SK-N-SH (cell line): ENCODE data around the gene AGAP1. TPM values are rescaled to one million over a fixed set of nuclear protein-coding genes. Genes with fewer than 3 reads are reported as not detected.

Experiments used
- CTCF ChIA-PET: fragments of 300-600, 350-600 bp; formaldehyde crosslinking; extraction: SDS; loops from one replicate; lab custom pipeline; 2021; lab: Yijun Ruan, JAX
- POLR2A ChIA-PET: fragments of 350-600 bp; sonication (Branson Sonifier 250); formaldehyde crosslinking; extraction: SDS; loops from one replicate; lab custom pipeline; 2020; ENCODE audit warnings: antibody characterized with exemption, inconsistent platforms; lab: Yijun Ruan, JAX
- DNase-seq: peaks from one replicate; pipeline ENCODE4 v3.0.0; 2012
- H2AFZ ChIP-seq: fragments of 200-600 bp; sonication (generic); 2 replicates; pipeline ENCODE4 v1.8.1; 2016; ENCODE audit warnings: antibody characterized with exemption, mild to moderate bottlenecking, low read depth
- H3F3A ChIP-seq: fragments of 200-600 bp; sonication (generic); replicated peaks from 2 replicates; pipeline ENCODE3; 2016; ENCODE audit warnings: antibody characterized with exemption, mild to moderate bottlenecking; ENCODE audit not compliant: insufficient read depth
- H3K27ac ChIP-seq, 2 experiments: fragments of 200-500 bp in 1 of 2; fragments of 200-600 bp in 1 of 2; sonication (Bioruptor generic) in 1 of 2; sonication (generic), shearing (Covaris generic) in 1 of 2; 2 replicates each; pipeline versions ENCODE4 v1.5.1 to v1.6.1; 2014 to 2016; ENCODE audit warnings: low read depth in 2 of 2, inconsistent platforms in 1 of 2, low read length in 1 of 2, mild to moderate bottlenecking in 1 of 2, mixed read lengths in 1 of 2
- H3K27me3 ChIP-seq: fragments of 200-600 bp; sonication (generic), shearing (Covaris generic); 2 replicates; pipeline ENCODE4 v1.6.1; 2016; ENCODE audit warnings: mixed run types; ENCODE audit not compliant: insufficient read depth
- H3K36me3 ChIP-seq, 2 experiments: fragments of 200-500 bp in 1 of 2; fragments of 200-600 bp in 1 of 2; sonication (Bioruptor generic) in 1 of 2; sonication (generic) in 1 of 2; replicated peaks in 1 of 2; 2 replicates each; pipeline versions ENCODE3 to v1.5.1; 2014 to 2016; ENCODE audit warnings: low read length in 1 of 2, mild to moderate bottlenecking in 1 of 2; ENCODE audit not compliant: insufficient read depth in 2 of 2, control insufficient read depth in 1 of 2
- H3K4me1 ChIP-seq, 2 experiments: fragments of 200-500 bp in 1 of 2; fragments of 200-600 bp in 1 of 2; sonication (Bioruptor generic) in 1 of 2; sonication (generic), shearing (Covaris generic) in 1 of 2; 2 replicates each; pipeline versions ENCODE4 v1.5.1 to v1.6.1; 2014 to 2016; ENCODE audit warnings: low read depth in 1 of 2, low read length in 1 of 2, mixed run types in 1 of 2; ENCODE audit not compliant: insufficient read depth in 2 of 2, control insufficient read depth in 1 of 2
- H3K4me2 ChIP-seq: fragments of 200-600 bp; sonication (generic), shearing (Covaris generic); 2 replicates; pipeline ENCODE4 v1.6.1; 2017; ENCODE audit warnings: mixed run types
- H3K4me3 ChIP-seq, 2 experiments: fragments of 200-500 bp in 1 of 2; fragments of 200-600 bp in 1 of 2; sonication (Bioruptor generic) in 1 of 2; sonication (generic), shearing (Covaris generic) in 1 of 2; 2 replicates each; pipeline versions ENCODE4 v1.5.1 to v1.8.1; 2014 to 2016; ENCODE audit warnings: low read depth in 2 of 2, inconsistent platforms in 1 of 2, low read length in 1 of 2, mild to moderate bottlenecking in 1 of 2, mixed read lengths in 1 of 2, moderate library complexity in 1 of 2
- H3K79me2 ChIP-seq: fragments of 200-600 bp; sonication (generic); 2 replicates; pipeline ENCODE4 v1.8.1; 2017; ENCODE audit warnings: mild to moderate bottlenecking; ENCODE audit not compliant: insufficient read depth
- H3K9ac ChIP-seq: fragments of 200-600 bp; sonication (generic); 2 replicates; pipeline ENCODE4 v1.6.1; 2017; ENCODE audit warnings: mixed run types
- H3K9me2 ChIP-seq: fragments of 200-600 bp; sonication (generic); 2 replicates; pipeline ENCODE4 v1.6.1; 2017; ENCODE audit warnings: mixed run types
- H3K9me3 ChIP-seq: fragments of 200-600 bp; sonication (generic); 2 replicates; pipeline ENCODE4 v1.6.1; 2017; ENCODE audit warnings: mixed run types, mild to moderate bottlenecking, moderate library complexity
- H4K20me1 ChIP-seq: fragments of 200-600 bp; sonication (generic); 2 replicates; pipeline ENCODE4 v1.6.1; 2017; ENCODE audit warnings: mild to moderate bottlenecking, mixed run types; ENCODE audit not compliant: insufficient read depth
- EZH2phosphoT487 ChIP-seq: fragments of 200-600 bp; sonication (generic); IDR thresholded peaks from 2 replicates; pipeline ENCODE4 v1.6.1; 2017; ENCODE audit warnings: low read depth, mixed run types, mild to moderate bottlenecking, antibody characterized with exemption, moderate library complexity, borderline replicate concordance
- FOSL2 ChIP-seq: IDR thresholded peaks from 2 replicates; pipeline ENCODE4 v1.4.0; 2012; ENCODE audit warnings: low read depth, mild to moderate bottlenecking, moderate library complexity, borderline replicate concordance
- GABPA ChIP-seq: IDR thresholded peaks from 2 replicates; pipeline ENCODE4 v1.4.0; 2012; ENCODE audit warnings: low read depth, mild to moderate bottlenecking
- IRF3 ChIP-seq: fragments of 150-350 bp; IDR thresholded peaks from 2 replicates; pipeline ENCODE4 v1.6.1; 2016; ENCODE audit warnings: mild to moderate bottlenecking, low read depth, low read length
- MXI1 ChIP-seq: IDR thresholded peaks from 2 replicates; pipeline ENCODE4 v1.6.1; 2012; ENCODE audit warnings: mild to moderate bottlenecking, low read depth, low read length, improper control_type of control experiment
- TEAD4 ChIP-seq: IDR thresholded peaks from 2 replicates; pipeline ENCODE4 v1.4.0; 2012; ENCODE audit warnings: mild to moderate bottlenecking, borderline replicate concordance; ENCODE audit not compliant: insufficient read depth
- WGBS: methylation state at CpG from one replicate; pipeline ENCODE4 v1.1.6; 2017; ENCODE audit warnings: low lambda C conversion rate; 5-methylcytosine and 5-hydroxymethylcytosine counted together
- polyA plus RNA-seq, 3 experiments: library from polyadenylated mRNA; depleted of rRNA; stranded (reverse); fragments of >200 nt; gene quantifications; 2 replicates each; pipeline ENCODE4 v1.2.3, GENCODE V29; 2012
- TF ChIP-seq, protein P1 (sequence below): IDR thresholded peaks from 2 replicates; pipeline ENCODE4 v1.6.1; 2012; ENCODE audit warnings: mild to moderate bottlenecking, low read depth, low read length, moderate library complexity

The AGAP1 gene
- polyA plus RNA-seq, 1 of the 3 experiments (the other 2 are of a cell fraction): 8.8 TPM

DNA sequence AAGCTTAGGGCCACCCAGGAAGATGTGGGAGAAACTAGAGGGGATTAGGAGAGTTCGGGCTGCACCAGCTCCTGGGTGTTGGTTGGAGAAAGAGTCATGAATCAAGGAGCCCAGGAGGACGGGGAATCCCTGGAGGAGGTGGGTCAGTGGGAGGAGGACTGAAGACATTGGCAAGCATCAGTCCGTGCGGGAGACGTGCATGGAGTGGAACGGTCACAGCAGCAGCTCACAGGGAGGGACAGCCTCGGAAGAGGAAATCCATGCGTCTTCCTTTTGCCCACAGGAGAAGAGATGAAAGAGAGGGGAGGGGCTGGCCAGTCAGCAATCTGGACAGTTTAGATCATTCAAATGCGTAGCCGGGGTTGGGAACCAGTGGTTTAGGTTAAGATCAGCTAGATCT lies 495.7 kb downstream of the AGAP1 start:
- POLR2A ChIA-PET: no interaction called here
- no peaks in the 10 kb centered on the region; a peak in 1 of 4 replicates for H3K4me1 ChIP-seq
- H3K36me3 ChIP-seq: no peaks in the 10 kb centered on the region
- H3K4me3 ChIP-seq: no peak overlapping the region
- H3K9me3 ChIP-seq: no peaks in the 10 kb centered on the region
- CTCF ChIA-PET: interaction anchor here (1.0 kb wide), 1 partner anchor 188 kb away, joined by 3 read pairs; no protein-coding TSS in a partner anchor
- no peaks in the 10 kb centered on the region for H3K27me3 ChIP-seq
- no peak overlapping the region for H3K27ac ChIP-seq
- H3K9me2 ChIP-seq: no peaks in the 10 kb centered on the region
- no peak overlapping the region for H3K4me2 ChIP-seq
- no peak for DNase-seq
- no peak for TF ChIP-seq MXI1
- TF ChIP-seq EZH2phosphoT487: no peak
- TF ChIP-seq IRF3: no peak
- TF ChIP-seq FOSL2: no peak
- TF ChIP-seq TEAD4: no peak
- no peak for TF ChIP-seq GABPA
- H3K9ac ChIP-seq: no peak overlapping the region
- no peaks in the 10 kb centered on the region for H3F3A ChIP-seq
- no peak overlapping the region for H2AFZ ChIP-seq
- H3K79me2 ChIP-seq: no peaks in the 10 kb centered on the region; the same call in 1 of the 2 replicates
- no peaks in the 10 kb centered on the region for H4K20me1 ChIP-seq
- WGBS: 95% methylated on average over 10 of the region's 10 CpGs

- H3K27me3 ChIP-seq: no peaks in the 10 kb centered on the region
- no peaks in the 10 kb centered on the region; the same call in 1 of the 2 replicates for H3K79me2 ChIP-seq
- WGBS: 100% methylated on average over 1 of the region's 3 CpGs
- H3F3A ChIP-seq: no peaks in the 10 kb centered on the region
- no peak overlapping the region for H3K9ac ChIP-seq
- H3K4me3 ChIP-seq: no peak overlapping the region
- no peaks in the 10 kb centered on the region for H4K20me1 ChIP-seq
- H3K27ac ChIP-seq: no peak overlapping the region
- TF ChIP-seq, protein P1, sequence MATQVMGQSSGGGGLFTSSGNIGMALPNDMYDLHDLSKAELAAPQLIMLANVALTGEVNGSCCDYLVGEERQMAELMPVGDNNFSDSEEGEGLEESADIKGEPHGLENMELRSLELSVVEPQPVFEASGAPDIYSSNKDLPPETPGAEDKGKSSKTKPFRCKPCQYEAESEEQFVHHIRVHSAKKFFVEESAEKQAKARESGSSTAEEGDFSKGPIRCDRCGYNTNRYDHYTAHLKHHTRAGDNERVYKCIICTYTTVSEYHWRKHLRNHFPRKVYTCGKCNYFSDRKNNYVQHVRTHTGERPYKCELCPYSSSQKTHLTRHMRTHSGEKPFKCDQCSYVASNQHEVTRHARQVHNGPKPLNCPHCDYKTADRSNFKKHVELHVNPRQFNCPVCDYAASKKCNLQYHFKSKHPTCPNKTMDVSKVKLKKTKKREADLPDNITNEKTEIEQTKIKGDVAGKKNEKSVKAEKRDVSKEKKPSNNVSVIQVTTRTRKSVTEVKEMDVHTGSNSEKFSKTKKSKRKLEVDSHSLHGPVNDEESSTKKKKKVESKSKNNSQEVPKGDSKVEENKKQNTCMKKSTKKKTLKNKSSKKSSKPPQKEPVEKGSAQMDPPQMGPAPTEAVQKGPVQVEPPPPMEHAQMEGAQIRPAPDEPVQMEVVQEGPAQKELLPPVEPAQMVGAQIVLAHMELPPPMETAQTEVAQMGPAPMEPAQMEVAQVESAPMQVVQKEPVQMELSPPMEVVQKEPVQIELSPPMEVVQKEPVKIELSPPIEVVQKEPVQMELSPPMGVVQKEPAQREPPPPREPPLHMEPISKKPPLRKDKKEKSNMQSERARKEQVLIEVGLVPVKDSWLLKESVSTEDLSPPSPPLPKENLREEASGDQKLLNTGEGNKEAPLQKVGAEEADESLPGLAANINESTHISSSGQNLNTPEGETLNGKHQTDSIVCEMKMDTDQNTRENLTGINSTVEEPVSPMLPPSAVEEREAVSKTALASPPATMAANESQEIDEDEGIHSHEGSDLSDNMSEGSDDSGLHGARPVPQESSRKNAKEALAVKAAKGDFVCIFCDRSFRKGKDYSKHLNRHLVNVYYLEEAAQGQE: no peak
- ChIA-PET CTCF (interaction anchor here (1.0 kb wide), 1 partner anchor 187 kb away, joined by 3 read pairs; no protein-coding TSS in a partner anchor), POLR2A (no interaction called here)
- H3K4me2 ChIP-seq: no peak overlapping the region
- no peak overlapping the region for H2AFZ ChIP-seq
- no peaks in the 10 kb centered on the region for H3K9me2 ChIP-seq
- H3K36me3 ChIP-seq: no peaks in the 10 kb centered on the region
- DNase-seq: no peak
- H3K9me3 ChIP-seq: no peaks in the 10 kb centered on the region
- no peaks in the 10 kb centered on the region; a peak in 1 of 4 replicates for H3K4me1 ChIP-seq
Observed at GRCh38 chr2:235990344-235990743, 496.5 kb downstream of the AGAP1 start.
